ENCODE measurements around the gene DDT.

DNA sequence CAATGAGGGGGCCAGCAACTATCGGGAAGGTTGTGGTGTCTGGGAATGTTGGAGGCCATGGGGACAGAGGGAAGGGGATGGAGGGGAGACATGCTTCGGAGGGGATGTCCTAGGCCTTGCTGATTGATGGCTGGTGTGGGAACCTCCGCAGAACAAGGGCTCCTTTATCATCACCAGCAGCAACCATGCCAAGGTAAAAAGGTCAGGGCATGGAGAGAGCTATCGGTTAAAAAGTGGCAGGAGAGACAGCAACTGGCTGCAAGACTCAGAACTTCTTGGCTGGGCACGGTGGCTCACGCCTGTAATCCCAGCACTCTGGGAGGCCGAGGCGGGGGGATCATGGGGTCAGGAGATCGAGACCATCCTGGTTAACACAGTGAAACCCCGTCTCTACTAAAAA, 28.0 kb upstream of the DDT start:
- no peak for TF ChIP-seq POLR2AphosphoS5 (IDR thresholded peaks at IDR 0.05; ENCODE audit: insufficient read depth, low read depth, low read length)
- TF ChIP-seq, protein P1, sequence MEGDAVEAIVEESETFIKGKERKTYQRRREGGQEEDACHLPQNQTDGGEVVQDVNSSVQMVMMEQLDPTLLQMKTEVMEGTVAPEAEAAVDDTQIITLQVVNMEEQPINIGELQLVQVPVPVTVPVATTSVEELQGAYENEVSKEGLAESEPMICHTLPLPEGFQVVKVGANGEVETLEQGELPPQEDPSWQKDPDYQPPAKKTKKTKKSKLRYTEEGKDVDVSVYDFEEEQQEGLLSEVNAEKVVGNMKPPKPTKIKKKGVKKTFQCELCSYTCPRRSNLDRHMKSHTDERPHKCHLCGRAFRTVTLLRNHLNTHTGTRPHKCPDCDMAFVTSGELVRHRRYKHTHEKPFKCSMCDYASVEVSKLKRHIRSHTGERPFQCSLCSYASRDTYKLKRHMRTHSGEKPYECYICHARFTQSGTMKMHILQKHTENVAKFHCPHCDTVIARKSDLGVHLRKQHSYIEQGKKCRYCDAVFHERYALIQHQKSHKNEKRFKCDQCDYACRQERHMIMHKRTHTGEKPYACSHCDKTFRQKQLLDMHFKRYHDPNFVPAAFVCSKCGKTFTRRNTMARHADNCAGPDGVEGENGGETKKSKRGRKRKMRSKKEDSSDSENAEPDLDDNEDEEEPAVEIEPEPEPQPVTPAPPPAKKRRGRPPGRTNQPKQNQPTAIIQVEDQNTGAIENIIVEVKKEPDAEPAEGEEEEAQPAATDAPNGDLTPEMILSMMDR (IDR thresholded peaks at IDR 0.05; ENCODE audit: extremely low read depth in 1 of 2, insufficient read depth in 1 of 2, low read depth in 1 of 2, low read length in 2 of 2), result no peak
- no peak for TF ChIP-seq JUN (IDR thresholded peaks at IDR 0.05; ENCODE audit: borderline replicate concordance, insufficient read depth, insufficient read length, low read depth)
- TF ChIP-seq GATA2 (IDR thresholded peaks at IDR 0.05; ENCODE audit: insufficient read depth, insufficient read length, low read depth, low read length), result no peak
